Measurements from ENCODE around the gene FIGNL2.

GRCh38 chr12:51822261-51822616, 26.3 kb downstream of the FIGNL2 start:
- TF ChIP-seq, protein P1, sequence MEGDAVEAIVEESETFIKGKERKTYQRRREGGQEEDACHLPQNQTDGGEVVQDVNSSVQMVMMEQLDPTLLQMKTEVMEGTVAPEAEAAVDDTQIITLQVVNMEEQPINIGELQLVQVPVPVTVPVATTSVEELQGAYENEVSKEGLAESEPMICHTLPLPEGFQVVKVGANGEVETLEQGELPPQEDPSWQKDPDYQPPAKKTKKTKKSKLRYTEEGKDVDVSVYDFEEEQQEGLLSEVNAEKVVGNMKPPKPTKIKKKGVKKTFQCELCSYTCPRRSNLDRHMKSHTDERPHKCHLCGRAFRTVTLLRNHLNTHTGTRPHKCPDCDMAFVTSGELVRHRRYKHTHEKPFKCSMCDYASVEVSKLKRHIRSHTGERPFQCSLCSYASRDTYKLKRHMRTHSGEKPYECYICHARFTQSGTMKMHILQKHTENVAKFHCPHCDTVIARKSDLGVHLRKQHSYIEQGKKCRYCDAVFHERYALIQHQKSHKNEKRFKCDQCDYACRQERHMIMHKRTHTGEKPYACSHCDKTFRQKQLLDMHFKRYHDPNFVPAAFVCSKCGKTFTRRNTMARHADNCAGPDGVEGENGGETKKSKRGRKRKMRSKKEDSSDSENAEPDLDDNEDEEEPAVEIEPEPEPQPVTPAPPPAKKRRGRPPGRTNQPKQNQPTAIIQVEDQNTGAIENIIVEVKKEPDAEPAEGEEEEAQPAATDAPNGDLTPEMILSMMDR (IDR thresholded peaks at IDR 0.05), result no peak
- TF ChIP-seq POLR2A (IDR thresholded peaks at IDR 0.05), result no peak

Data from lower leg skin (tissue), 3 donors.